HG03025 (cell line): ENCODE data around the gene LSM2.

Source experiments
- ATAC-seq: cut with Tn5 transposase; IDR thresholded peaks from one replicate; pipeline ENCODE4 v1.9.1; 2021; ENCODE audit warnings: mild to moderate bottlenecking, moderate library complexity; ENCODE audit not compliant: unreplicated experiment, low FRiP score

Gene LSM2

GRCh38 chr6:31761343-31761742, 45.4 kb downstream of the LSM2 start:
- no peak for ATAC-seq

GRCh38 chr6:31760790-31761189, 46.0 kb downstream of the LSM2 start:
- ATAC-seq: no peak

DNA sequence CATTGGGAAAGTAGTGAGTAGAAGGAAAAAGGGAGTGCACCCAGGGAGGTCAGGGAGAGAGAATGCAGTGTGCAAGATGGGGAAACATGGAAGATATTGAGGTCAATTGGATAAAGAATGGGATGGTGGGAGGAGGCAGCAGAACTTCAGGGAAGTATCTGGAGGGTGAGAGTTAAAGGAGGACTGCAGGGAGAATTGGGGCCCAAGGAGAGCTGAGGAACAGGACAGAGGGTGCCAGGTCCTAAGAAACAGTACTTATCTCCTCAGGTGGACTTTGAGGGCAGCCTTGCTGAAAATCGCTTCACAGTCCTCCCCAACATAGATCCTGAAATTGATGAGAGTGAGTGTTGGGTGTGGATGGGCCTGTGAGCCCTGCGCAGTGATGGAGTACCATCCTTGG, 48.5 kb downstream of the LSM2 start:
- ATAC-seq: no peak

DNA sequence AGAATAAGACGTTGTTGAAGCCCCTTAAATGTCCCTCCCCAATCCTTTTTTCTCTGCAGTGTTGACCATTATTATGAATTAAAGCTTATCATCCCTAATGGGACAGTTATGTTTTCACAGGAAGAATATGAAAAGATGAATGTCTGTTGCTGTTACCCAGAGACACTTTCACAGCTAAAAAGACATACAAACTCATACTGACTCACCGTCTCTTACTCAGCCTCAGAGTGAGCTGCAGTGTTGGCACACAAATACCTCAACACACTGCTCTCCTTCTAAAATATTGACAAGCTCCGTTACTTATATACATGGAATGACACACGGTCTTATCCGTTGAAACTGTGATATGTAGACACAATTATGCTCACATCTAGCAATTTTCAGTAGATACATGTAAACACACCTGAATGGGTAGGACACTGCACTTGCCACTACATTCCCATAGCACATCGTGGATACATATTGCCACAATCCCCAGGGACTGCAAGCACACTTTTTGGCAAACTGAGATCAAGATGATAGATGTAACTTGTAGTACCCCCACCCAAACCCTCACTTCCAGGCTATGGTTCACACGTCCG, 53.9 kb downstream of the LSM2 start:
- ATAC-seq: no peak

DNA sequence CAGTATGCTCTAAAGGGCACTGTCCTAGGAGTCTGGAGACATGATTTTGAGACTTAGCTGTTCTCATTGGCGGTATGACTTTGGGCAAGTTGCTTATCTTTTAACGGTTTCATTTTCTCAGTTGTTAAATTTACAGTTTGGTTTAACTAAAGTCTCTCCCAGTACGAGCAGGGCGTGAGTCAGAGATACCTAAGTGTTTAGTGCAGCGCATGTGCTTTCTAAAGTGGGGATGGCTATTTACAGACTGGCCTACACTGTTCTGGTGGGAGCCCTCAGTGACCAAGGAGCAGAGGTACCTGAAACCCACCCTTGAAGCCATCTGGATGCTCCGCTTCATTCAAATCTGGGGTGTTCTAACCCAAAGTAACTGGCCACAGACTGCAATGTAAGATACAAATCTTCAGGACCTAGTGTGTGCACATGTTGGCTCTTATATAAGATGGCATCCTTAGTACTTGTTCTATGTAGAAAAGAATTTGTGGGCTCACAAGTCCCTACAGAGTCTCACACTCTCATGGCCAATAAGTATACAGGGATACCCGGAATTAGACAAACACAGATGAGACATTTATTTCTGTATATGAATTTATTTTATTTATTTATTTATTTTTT, 56.2 kb downstream of the LSM2 start:
- ATAC-seq: no peak

GRCh38 chr6:31749301-31750036, 57.3 kb downstream of the LSM2 start:
- ATAC-seq: no peak
